GM12873 (cell line): Measurements from ENCODE around the gene PELO.

Source experiments
- TF ChIP-seq, protein P1 (sequence below): IDR thresholded peaks from 2 replicates; pipeline ENCODE4 v1.5.1; 2012; ENCODE audit warnings: low read depth, mild to moderate bottlenecking, moderate library complexity, low read length, control low read depth; ENCODE audit not compliant: insufficient read depth; ENCODE audit errors: missing control alignments

Gene PELO

DNA sequence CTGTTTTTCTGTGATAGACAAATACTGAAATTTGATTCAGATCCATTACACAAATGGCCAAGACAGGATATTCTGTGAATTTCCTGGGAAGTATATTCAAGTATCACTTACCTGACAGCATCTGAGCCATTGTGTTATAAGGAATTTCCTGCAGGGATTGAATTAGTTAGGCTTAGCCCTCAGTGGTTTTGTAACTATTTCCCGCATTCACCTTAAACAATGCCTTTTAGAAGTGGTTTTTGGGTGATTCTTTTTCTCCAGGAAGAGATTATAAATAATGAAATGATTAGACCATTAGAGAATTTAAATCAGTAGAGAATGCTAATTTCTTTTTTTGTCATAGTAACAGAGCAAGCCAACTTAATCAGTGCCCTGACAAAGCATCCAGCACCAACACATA is 30.6 kb downstream of the PELO start:
- TF ChIP-seq, protein P1, sequence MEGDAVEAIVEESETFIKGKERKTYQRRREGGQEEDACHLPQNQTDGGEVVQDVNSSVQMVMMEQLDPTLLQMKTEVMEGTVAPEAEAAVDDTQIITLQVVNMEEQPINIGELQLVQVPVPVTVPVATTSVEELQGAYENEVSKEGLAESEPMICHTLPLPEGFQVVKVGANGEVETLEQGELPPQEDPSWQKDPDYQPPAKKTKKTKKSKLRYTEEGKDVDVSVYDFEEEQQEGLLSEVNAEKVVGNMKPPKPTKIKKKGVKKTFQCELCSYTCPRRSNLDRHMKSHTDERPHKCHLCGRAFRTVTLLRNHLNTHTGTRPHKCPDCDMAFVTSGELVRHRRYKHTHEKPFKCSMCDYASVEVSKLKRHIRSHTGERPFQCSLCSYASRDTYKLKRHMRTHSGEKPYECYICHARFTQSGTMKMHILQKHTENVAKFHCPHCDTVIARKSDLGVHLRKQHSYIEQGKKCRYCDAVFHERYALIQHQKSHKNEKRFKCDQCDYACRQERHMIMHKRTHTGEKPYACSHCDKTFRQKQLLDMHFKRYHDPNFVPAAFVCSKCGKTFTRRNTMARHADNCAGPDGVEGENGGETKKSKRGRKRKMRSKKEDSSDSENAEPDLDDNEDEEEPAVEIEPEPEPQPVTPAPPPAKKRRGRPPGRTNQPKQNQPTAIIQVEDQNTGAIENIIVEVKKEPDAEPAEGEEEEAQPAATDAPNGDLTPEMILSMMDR: no peak

DNA sequence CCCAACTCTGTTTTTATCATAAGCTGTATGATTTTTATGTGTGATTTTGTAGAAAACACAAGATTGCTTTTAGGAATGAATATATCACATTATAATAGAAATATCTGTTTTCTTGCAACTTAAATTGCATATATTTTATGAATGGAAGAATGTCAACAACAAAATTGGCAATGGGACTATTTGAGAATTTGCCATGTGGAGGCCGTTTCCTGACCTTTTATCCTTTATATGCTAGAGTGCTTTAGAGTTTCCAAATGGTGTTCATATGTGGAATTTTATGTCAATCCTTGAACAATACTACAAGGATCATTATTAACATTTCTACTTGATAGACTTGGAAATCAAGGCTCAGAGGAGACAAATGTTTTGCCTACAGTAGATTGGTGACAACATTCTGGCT is 34.2 kb downstream of the PELO start:
- TF ChIP-seq, protein P1: no peak

DNA sequence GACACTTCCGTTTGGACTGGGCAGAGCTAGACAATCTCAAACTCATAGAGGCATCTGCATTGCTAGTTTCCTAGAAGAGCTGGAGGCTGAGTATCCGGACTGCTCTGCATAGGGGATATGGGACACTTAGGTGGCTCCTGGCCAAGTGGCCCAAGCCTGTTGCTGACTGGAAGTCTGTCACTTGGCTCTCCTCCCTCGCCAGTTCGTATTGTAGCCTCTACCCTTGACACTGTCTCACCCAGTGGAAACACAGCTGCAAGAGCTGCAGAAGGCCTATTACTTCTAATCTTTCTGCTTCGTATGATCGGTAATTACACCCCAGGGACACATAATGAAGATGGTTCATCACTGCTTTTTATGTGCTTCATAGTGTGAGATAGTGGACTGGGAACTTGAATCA is 34.7 kb downstream of the PELO start:
- TF ChIP-seq, protein P1: no peak

DNA sequence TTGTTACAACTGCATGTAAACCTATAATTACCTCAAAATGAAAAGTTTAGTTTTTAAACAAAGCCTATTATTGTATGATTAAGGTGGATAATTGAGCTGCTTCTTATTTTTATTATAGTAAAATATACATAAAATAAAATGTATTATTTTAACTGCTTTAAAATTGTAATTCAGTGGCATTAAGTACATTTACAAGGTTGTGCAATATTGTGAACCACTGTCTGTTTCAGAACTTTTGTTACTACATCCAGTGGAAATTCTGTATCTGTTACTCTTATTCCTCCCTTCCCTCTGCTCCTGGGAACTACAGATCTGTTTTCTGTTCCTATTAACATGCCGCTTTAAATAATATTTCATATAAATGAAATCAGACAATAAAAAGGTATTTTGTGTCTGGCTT is 37.1 kb downstream of the PELO start:
- TF ChIP-seq, protein P1: no peak

DNA sequence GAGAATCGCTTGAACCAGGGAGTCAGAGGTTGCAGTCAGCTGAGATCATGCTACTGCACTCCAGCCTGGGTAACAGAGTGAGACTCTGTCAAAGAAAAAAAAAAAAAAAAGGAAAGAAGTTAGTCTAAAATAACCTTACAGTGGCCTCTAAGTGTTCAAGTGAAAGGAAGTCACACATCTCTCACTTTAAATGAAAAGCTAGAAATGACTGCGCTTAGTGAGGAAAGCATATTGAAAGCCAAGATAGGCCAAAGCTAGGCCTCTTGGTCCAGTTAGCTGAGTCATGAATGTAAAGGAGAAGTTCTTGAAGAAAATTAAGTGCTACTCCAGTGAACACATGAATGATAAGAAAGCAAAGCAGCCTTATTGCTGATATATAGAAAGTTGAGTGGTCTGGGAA is 38.1 kb downstream of the PELO start:
- TF ChIP-seq, protein P1: no peak

DNA sequence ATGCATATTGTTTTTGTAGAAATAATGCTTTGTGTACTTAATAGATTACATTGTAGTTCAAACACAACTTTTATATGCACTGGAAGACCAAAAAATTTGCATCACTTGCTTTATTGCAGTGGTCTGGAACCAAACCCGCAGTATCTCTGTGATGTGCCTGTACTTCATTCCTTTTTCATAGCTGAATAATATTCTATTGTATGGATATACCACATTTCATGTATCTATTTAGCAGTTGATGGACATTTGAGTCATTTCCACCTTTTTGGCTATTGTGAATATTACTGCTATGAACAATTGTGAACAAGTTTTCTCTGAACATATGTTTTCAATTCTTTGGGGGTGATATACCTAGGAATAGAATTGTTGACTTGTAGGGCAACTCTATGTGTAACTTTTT is 40.1 kb downstream of the PELO start:
- TF ChIP-seq, protein P1: no peak

DNA sequence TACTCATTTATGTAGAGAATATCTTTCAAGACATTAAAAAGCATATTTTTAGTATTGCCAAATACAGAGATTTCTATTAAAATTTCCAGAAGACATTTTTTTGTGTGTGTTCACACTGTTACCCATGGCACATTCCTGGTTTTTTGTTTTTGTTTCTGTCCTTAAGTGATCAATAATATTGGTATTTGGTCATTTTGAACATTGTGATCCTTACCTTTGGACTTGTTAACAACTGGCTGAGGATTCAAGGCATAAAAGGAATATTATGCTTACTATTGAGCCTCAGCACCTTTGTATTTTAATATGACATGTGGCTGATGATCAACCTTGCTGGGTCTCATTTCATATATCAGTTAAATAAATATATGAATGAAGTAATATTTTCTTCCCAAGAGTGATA is 41.9 kb downstream of the PELO start:
- TF ChIP-seq, protein P1: no peak
